SH-SY5Y (cell line): Measurements from ENCODE around the gene HSD17B3.

Experiments
- GATA2 ChIP-seq: IDR thresholded peaks from 2 replicates; pipeline ENCODE4 v1.6.1; 2011; ENCODE audit warnings: mild to moderate bottlenecking, low read depth, low read length
- GATA3 ChIP-seq: IDR thresholded peaks from 2 replicates; pipeline ENCODE4 v1.6.1; 2011; ENCODE audit warnings: low read depth, mild to moderate bottlenecking, low read length, moderate library complexity

- TF ChIP-seq GATA2 (no peak), GATA3 (no peak)
Observed at GRCh38 chr9:96323169-96323568, 21.2 kb upstream of the HSD17B3 start.
